HCT116 (cell line): ENCODE results near the gene CES1. TPM values are rescaled to one million over a fixed set of nuclear protein-coding genes. Genes with fewer than 3 reads are reported as not detected.

ENCODE experiments used
- ATAC-seq: fragments of 200-7000 bp; cut with Tn5 transposase; 2 replicates; pipeline ENCODE4 v1.9.1; 2020; ENCODE audit warnings: mild to moderate bottlenecking, moderate library complexity
- Bru-seq: library from RNA; stranded (reverse); fragments of 400-500 nt; gene quantifications from one replicate; lab custom pipeline; 2021; lab: Mats Ljungman, UMichigan
- BruChase-seq, 2 experiments: library from RNA; stranded (reverse); fragments of 400-500 nt; gene quantifications; one replicate each; lab custom pipeline; 2021; lab: Mats Ljungman, UMichigan
- BruUV-seq: library from RNA; stranded (reverse); fragments of 400-500 nt; replicated peaks from 2 replicates; lab custom pipeline; 2021; lab: Mats Ljungman, UMichigan
- CTCF ChIA-PET: fragments of 300-600 bp; sonication (Branson Sonifier 250); formaldehyde crosslinking; loops from one replicate; lab custom pipeline; 2021; ENCODE audit warnings: antibody characterized with exemption; lab: Charles Lee
- POLR2A ChIA-PET: fragments of 300-600, 350-600 bp; sonication (Branson Sonifier 250); formaldehyde crosslinking; loops from one replicate; lab custom pipeline; 2021; ENCODE audit warnings: antibody characterized with exemption; lab: Charles Lee
- RAD21 ChIA-PET, 2 experiments: fragments of 300-600 bp; sonication (Branson Sonifier 250); formaldehyde crosslinking; loops; one replicate each; lab custom pipeline; 2023; ENCODE audit warnings: low total read pairs in 2 of 2; ENCODE audit not compliant: uncharacterized antibody in 2 of 2, unreplicated experiment in 2 of 2, low non-redundant PET in 1 of 2; lab: Charles Lee
- DNase-seq: peaks from one replicate; pipeline ENCODE4 v3.0.0-alpha.2; 2010; ENCODE audit warnings: low read depth, low spot score
- H2AFZ ChIP-seq: fragments of 200-600 bp; shearing (Covaris generic), sonication (generic); 2 replicates; pipeline ENCODE4 v1.6.1; 2017; ENCODE audit warnings: low read depth, mixed run types, mixed read lengths, antibody characterized with exemption, low read length; ENCODE audit not compliant: poor library complexity, severe bottlenecking
- H3K27ac ChIP-seq: 2 replicates; pipeline ENCODE4 v1.5.1; 2012; ENCODE audit warnings: low read depth, low read length
- H3K27me3 ChIP-seq: fragments of 200-600 bp; sonication (generic); 2 replicates; pipeline ENCODE4 v1.6.1; 2016; ENCODE audit warnings: mixed run types, low read length, mixed read lengths; ENCODE audit not compliant: insufficient read depth
- H3K36me3 ChIP-seq, 2 experiments: fragments of 200-500 bp in 1 of 2; fragments of 200-600 bp in 1 of 2; sonication (Bioruptor generic) in 1 of 2; sonication (generic) in 1 of 2; 2 replicates each; pipeline versions ENCODE4 v1.5.1 to v1.6.1; 2014 to 2016; ENCODE audit warnings: low read length in 2 of 2, inconsistent platforms in 1 of 2, mixed read lengths in 1 of 2, mixed run types in 1 of 2; ENCODE audit not compliant: insufficient read depth in 2 of 2, control insufficient read depth in 1 of 2
- H3K4me1 ChIP-seq, 2 experiments: fragments of 200-600 bp in 1 of 2; sonication (generic) in 1 of 2; 2 replicates each; pipeline versions ENCODE4 v1.5.1 to v1.6.1; 2012 to 2017; ENCODE audit warnings: low read length in 2 of 2, inconsistent platforms in 1 of 2, mild to moderate bottlenecking in 1 of 2, mixed read lengths in 1 of 2, mixed run types in 1 of 2, moderate library complexity in 1 of 2; ENCODE audit not compliant: insufficient read depth in 2 of 2, control insufficient read depth in 1 of 2
- H3K4me2 ChIP-seq: fragments of 200-600 bp; sonication (generic); 2 replicates; pipeline ENCODE4 v1.6.1; 2017; ENCODE audit warnings: mixed run types, low read length, mixed read lengths
- H3K4me3 ChIP-seq, 2 experiments: fragments of 200-600 bp in 1 of 2; sonication (generic) in 1 of 2; replicated peaks in 1 of 2; 2 replicates each; pipeline ENCODE4 v1.5.1; 2011 to 2016; ENCODE audit warnings: low read length in 2 of 2, control low read depth in 1 of 2, low read depth in 1 of 2, mild to moderate bottlenecking in 1 of 2, mixed read lengths in 1 of 2, mixed run types in 1 of 2
- H3K79me2 ChIP-seq: fragments of 200-600 bp; sonication (generic); 2 replicates; pipeline ENCODE4 v1.6.1; 2017; ENCODE audit warnings: mild to moderate bottlenecking, mixed run types, low read length, moderate library complexity, mixed read lengths; ENCODE audit not compliant: insufficient read depth
- H3K9ac ChIP-seq: fragments of 200-600 bp; sonication (generic); 2 replicates; pipeline ENCODE4 v1.6.1; 2016; ENCODE audit warnings: low read length, mixed read lengths
- H3K9me2 ChIP-seq: fragments of 200-600 bp; sonication (generic), shearing (Covaris generic); 2 replicates; pipeline ENCODE4 v1.6.1; 2017; ENCODE audit warnings: mixed run types, mild to moderate bottlenecking, moderate library complexity; ENCODE audit not compliant: insufficient read depth
- H3K9me3 ChIP-seq, 2 experiments: fragments of 200-500 bp in 1 of 2; fragments of 200-600 bp in 1 of 2; sonication (Bioruptor generic) in 1 of 2; sonication (generic) in 1 of 2; 2 replicates each; pipeline ENCODE4 v1.6.1; 2014 to 2017; ENCODE audit warnings: low read length in 2 of 2, mixed read lengths in 2 of 2, inconsistent platforms in 1 of 2, low read depth in 1 of 2, mild to moderate bottlenecking in 1 of 2, mixed run types in 1 of 2, moderate library complexity in 1 of 2; ENCODE audit not compliant: control insufficient read depth in 1 of 2, insufficient read depth in 1 of 2
- H4K20me1 ChIP-seq: fragments of 200-600 bp; sonication (generic), shearing (Covaris generic); 2 replicates; pipeline ENCODE4 v1.6.1; 2017; ENCODE audit warnings: mixed run types, mild to moderate bottlenecking, moderate library complexity; ENCODE audit not compliant: insufficient read depth
- ATF3 ChIP-seq: IDR thresholded peaks from 2 replicates; pipeline ENCODE4 v1.6.1; 2012
- EGR1 ChIP-seq: IDR thresholded peaks from 2 replicates; pipeline ENCODE4 v1.6.1; 2012; ENCODE audit warnings: low read depth
- EZH2 ChIP-seq: fragments of 200-600 bp; sonication (generic); IDR thresholded peaks from 2 replicates; pipeline ENCODE4 v1.6.1; 2017; ENCODE audit warnings: antibody characterized with exemption, mixed run types
- MAX ChIP-seq: IDR thresholded peaks from 2 replicates; pipeline ENCODE4 v1.6.1; 2012
- POLR2A ChIP-seq: IDR thresholded peaks from 2 replicates; pipeline ENCODE4 v1.7.0; 2011; ENCODE audit warnings: borderline replicate concordance; ENCODE audit not compliant: insufficient read depth, insufficient read length; ENCODE audit errors: extremely low read depth
- RAD21 ChIP-seq: IDR thresholded peaks from 2 replicates; pipeline ENCODE4 v1.6.1; 2012; ENCODE audit warnings: low read depth, mild to moderate bottlenecking
- REST ChIP-seq: IDR thresholded peaks from 2 replicates; pipeline ENCODE4 v1.6.1; 2012; ENCODE audit warnings: low read depth
- SP1 ChIP-seq: IDR thresholded peaks from 2 replicates; pipeline ENCODE4 v1.6.1; 2012; ENCODE audit warnings: low read depth
- SRF ChIP-seq: IDR thresholded peaks from 2 replicates; pipeline ENCODE4 v1.6.1; 2012; ENCODE audit warnings: low read depth
- TCF7L2 ChIP-seq: IDR thresholded peaks from 2 replicates; pipeline ENCODE4 v1.7.0; 2011; ENCODE audit warnings: borderline replicate concordance, inconsistent platforms; ENCODE audit not compliant: insufficient read depth, insufficient read length; ENCODE audit errors: extremely low read depth
- intact Hi-C: fragments of 100-400 bp; cut with micrococcal nuclease; formaldehyde crosslinking; loops from 2 replicates; pipeline ENCODE4 v1.10.0; 2022
- long read RNA-seq: library from polyadenylated mRNA; unstranded; transcript quantifications from one replicate; pipeline ENCODE4 v2.0.0, GENCODE V29; 2021; ENCODE audit not compliant: unreplicated experiment
- polyA plus RNA-seq: library from polyadenylated mRNA; unstranded; fragments of >200 nt; gene quantifications from 2 replicates; pipeline ENCODE4 v1.2.1, GENCODE V29; 2012; ENCODE audit warnings: missing spikeins
- total RNA-seq: library from RNA; stranded (reverse); gene quantifications from one replicate; pipeline ENCODE4 v1.2.1, GENCODE V29; 2021; ENCODE audit not compliant: unreplicated experiment

The CES1 gene
- total RNA-seq (1.8 TPM), Bru-seq, nascent RNA (not detected), BruChase-seq, experiment 1, labeled RNA remaining after a 6-hour chase (not detected), BruChase-seq, experiment 2, labeled RNA remaining after a 2-hour chase (not detected)
- 0.14 TPM in 1 of 2 replicates, not detected in the other for polyA plus RNA-seq
- long read RNA-seq, result 0 reads

- no TSS peak for BruUV-seq
- POLR2A ChIA-PET, result no interaction called here
- intact Hi-C loops, result loop anchor here (5.0 kb wide), 1 partner anchor 71 kb away; no protein-coding TSS in a partner anchor
- Histone ChIP-seq H3K4me2 (no peak within 1 kb of the TSS), H3K36me3 (no peaks in the 10 kb centered on the region), H3K4me1 (no peaks in the 10 kb centered on the region), H2AFZ (no peak within 1 kb of the TSS), H3K27me3 (no peaks in the 10 kb centered on the region), H3K9me2 (no peaks in the 10 kb centered on the region), H3K4me3 (no peak within 1 kb of the TSS), H3K79me2 (no peaks in the 10 kb centered on the region), H3K9me3 (no peaks in the 10 kb centered on the region), H3K27ac (no peak within 1 kb of the TSS), H4K20me1 (no peaks in the 10 kb centered on the region), H3K9ac (no peak within 1 kb of the TSS)
- RAD21 ChIA-PET, result no interaction called here
- ATAC-seq, result no peak
- no peak for DNase-seq
- TF ChIP-seq SP1 (no peak), ATF3 (no peak), TCF7L2 (no peak), REST (no peak), EGR1 (no peak), EZH2 (no peak), SRF (no peak), MAX (no peak), POLR2A (no peak), RAD21 (no peak)
- CTCF ChIA-PET, result interaction anchor here (1.5 kb wide), 1 partner anchor 368 kb away, joined by 4 read pairs; no protein-coding TSS in a partner anchor
Observed at GRCh38 chr16:55832773-55833691, at the start of gene CES1. Gene CES1, minus strand, starts transcription at chr16:55833096. Its CDS starts 41 bp downstream, at chr16:55833055.
